DMS79 treated with DMSO at 0.1 percent for 48 hours (cell line): Measurements from ENCODE around the gene EFCAB8.

Source experiments
- DNase-seq: peaks from one replicate; lab custom pipeline; 2025; lab: John Stamatoyannopoulos, UW

EFCAB8 gene

DNA sequence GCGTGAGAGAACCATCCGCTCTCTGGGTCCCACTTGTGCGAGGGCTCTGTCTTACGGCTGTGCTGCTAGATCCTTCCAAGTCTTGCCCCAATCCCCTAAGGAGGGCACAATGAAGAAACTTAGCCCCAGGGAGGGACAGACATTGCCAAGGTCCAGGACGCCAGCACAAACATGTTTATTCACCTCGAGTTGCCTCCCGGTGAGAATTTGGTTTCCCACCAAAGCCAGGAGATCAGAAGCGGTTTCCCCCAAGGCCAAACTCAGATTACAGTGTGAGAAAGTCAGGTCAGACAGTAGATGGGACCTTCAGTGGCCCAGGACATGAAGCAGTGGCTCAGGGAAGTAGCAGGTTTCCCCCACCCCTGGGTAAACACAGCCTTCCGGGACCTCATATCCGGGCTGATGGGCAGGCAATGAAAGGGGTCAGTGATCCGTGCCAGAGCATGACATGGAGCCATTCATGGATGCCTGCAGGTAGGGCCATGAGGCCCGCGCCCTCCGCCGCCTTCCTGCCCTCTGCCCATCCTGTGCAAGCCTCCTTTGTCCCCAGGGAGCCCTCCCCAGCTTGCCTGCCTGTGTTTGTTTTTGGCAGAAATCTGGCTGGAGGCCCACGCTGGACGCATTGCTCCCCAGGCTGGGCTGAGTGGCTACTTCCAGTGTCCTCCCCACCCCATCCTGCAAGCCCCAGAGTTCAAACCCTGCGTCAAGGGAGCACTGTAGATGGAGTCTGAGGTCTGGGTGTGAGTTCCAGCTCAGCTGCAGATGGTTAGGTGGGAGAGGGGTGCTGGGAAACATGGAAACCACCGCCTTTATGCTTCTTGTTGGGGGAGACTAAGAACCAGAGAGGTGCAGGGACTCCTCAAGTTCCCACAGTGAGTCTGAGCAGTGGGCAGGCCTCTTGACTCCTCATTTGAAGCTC is 150.8 kb downstream of the EFCAB8 start:
- no peak for DNase-seq

DNA sequence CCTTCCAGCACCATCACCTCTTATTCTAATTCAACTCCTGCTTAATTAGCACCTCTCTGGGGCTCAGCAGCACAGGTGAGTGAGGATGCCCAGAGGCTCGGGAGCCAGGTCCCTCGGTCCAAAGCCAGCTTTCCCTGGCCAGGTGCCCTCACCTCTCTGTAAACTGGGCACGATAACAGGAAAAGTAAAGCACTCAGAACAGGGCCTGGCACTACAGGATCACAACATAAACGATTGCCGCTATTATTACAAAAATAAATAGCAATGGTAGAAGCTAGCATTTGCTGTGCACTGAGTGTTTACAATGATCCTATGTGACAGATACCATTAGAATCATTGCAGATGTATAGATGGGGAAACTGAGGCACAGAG is 151.4 kb downstream of the EFCAB8 start:
- DNase-seq = no peak

DNA sequence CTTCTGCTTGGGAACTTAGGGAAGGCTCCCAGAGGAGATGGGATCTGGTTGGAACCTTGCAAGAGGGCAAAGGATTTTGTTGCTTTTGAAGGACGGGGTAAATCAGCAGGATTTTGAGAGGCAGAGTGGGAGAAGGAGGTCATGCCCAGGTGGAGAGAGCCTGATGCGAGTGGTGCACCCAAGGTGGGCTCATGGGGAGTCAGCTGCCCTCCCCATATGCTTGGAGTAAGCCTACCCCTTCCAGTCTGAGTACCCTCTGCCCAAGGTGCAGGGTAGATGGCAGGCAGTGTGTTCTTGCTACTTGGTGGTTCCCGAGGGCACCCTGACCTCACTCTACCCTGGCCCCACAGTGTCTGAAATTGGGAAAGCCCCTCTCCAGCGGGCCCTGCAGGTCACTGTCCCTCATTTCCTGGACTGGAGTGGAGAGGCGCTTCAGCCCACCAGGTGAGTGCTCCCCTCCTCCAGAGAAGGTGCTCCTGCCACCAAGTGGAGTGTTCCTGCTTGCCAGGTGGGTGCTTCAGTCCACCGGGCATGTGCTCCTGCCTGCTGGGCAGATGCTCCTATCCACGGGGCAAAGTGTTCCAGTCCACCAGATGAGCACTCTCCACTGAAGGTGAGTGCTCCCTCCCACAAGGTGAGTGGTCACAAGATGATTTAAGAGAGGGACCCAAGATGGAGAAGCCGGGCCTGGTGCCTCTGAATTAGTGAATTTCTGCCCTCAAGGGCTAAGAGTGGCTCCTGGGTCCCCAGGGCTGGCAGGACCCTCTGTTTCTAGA is 152.1 kb downstream of the EFCAB8 start:
- DNase-seq = no peak
